GM12878 (cell line): ENCODE measurements around the gene FBXO42. TPM values are rescaled to one million over a fixed set of nuclear protein-coding genes. Genes with fewer than 3 reads are reported as not detected.
"Not testable (repeated sequence)": the region's sequence is repeated elsewhere in the genome, so short reads cannot be mapped to it uniquely, and the experiment has no call there.

Source experiments
- ATAC-seq: fragments of 200-7000 bp; cut with Tn5 transposase; 3 replicates; pipeline ENCODE4 v1.9.1; 2020; ENCODE audit warnings: mild to moderate bottlenecking, moderate library complexity
- BruUV-seq: library from RNA; stranded (reverse); fragments of 400-500 nt; replicated peaks from 2 replicates; lab custom pipeline; 2021; lab: Mats Ljungman, UMichigan
- CTCF ChIA-PET: fragments of 300-600 bp; sonication (Branson Sonifier 250); formaldehyde crosslinking; extraction: SDS; loops from one replicate; lab custom pipeline; 2021; ENCODE audit warnings: inconsistent platforms; lab: Yijun Ruan, JAX
- POLR2A ChIA-PET: fragments of 350-600 bp; formaldehyde crosslinking; extraction: SDS; loops from one replicate; lab custom pipeline; 2021; ENCODE audit warnings: inconsistent platforms; lab: Charles Lee
- RAD21 ChIA-PET: fragments of 300-600 bp; sonication (Branson Sonifier 250); formaldehyde crosslinking; loops from one replicate; lab custom pipeline; 2023; ENCODE audit warnings: antibody characterized with exemption; ENCODE audit not compliant: unreplicated experiment; lab: Charles Lee
- SMC1A ChIA-PET: fragments of 300-600 bp; sonication (Branson Sonifier 250); formaldehyde crosslinking; loops from one replicate; lab custom pipeline; 2023; ENCODE audit not compliant: unreplicated experiment, uncharacterized antibody; lab: Charles Lee
- DNase-seq: peaks from one replicate; pipeline ENCODE4 v3.0.0-alpha.2; 2011; ENCODE audit warnings: low read depth, low spot score
- FAIRE-seq: peaks from 3 replicates; lab custom pipeline; 2011; peaks lifted over from hg19 to GRCh38; lab: Jason Lieb, UNC
- H2AFZ ChIP-seq: 2 replicates; pipeline ENCODE4 v1.6.0; 2011; ENCODE audit warnings: low read depth, low read length, control low read depth; ENCODE audit not compliant: control insufficient read depth
- H3K27ac ChIP-seq: 2 replicates; pipeline ENCODE4 v1.5.1; 2011; ENCODE audit warnings: control low read depth; ENCODE audit not compliant: control insufficient read depth, insufficient read depth
- H3K27me3 ChIP-seq, 2 experiments: replicated peaks in 1 of 2; 2 replicates each; pipeline versions ENCODE4 v1.6.0 to v1.6.1; 2011; ENCODE audit warnings: low read length in 1 of 2; ENCODE audit not compliant: control insufficient read depth in 2 of 2, insufficient read depth in 2 of 2
- H3K36me3 ChIP-seq, 2 experiments: 2 replicates each; pipeline ENCODE4 v1.5.1; 2011; ENCODE audit warnings: low read length in 1 of 2; ENCODE audit not compliant: control insufficient read depth in 2 of 2, insufficient read depth in 2 of 2
- H3K4me1 ChIP-seq: 2 replicates; pipeline ENCODE4 v1.6.1; 2011; ENCODE audit warnings: mild to moderate bottlenecking, low read length, moderate library complexity, mixed read lengths; ENCODE audit not compliant: control insufficient read depth, insufficient read depth
- H3K4me2 ChIP-seq: 2 replicates; pipeline ENCODE4 v1.6.0; 2011; ENCODE audit warnings: control low read depth; ENCODE audit not compliant: control insufficient read depth, insufficient read depth
- H3K4me3 ChIP-seq: fragments of 200-600 bp; sonication (generic); 2 replicates; pipeline ENCODE4 v1.5.1; 2016
- H3K79me2 ChIP-seq: 2 replicates; pipeline ENCODE4 v1.6.0; 2011; ENCODE audit warnings: low read length; ENCODE audit not compliant: control insufficient read depth, insufficient read depth
- H3K9ac ChIP-seq: 2 replicates; pipeline ENCODE4 v1.8.0; 2011; ENCODE audit warnings: low read length, control low read depth, mixed read lengths; ENCODE audit not compliant: control insufficient read depth, insufficient read depth
- H3K9me3 ChIP-seq: replicated peaks from 3 replicates; pipeline ENCODE4 v1.5.1; 2011; ENCODE audit warnings: mild to moderate bottlenecking, low read length; ENCODE audit not compliant: control insufficient read depth, insufficient read depth
- H4K20me1 ChIP-seq: 2 replicates; pipeline ENCODE4 v1.6.0; 2011; ENCODE audit not compliant: control insufficient read depth, insufficient read depth
- WGBS: methylation state at CpG from one replicate; pipeline ENCODE4 v1.1.6; 2016; ENCODE audit warnings: low lambda C conversion rate; ENCODE audit not compliant: insufficient replicate concordance, insufficient coverage; ENCODE audit errors: missing lambda C conversion rate; 5-methylcytosine and 5-hydroxymethylcytosine counted together
- in situ Hi-C: fragments of 300-500 bp; cut with MboI; formaldehyde crosslinking; loops from 9 replicates; pipeline ENCODE4 v1.14.3; 2018; ENCODE audit warnings: mixed read lengths
- intact Hi-C: fragments of 100-400 bp; cut with micrococcal nuclease; formaldehyde crosslinking; loops from one replicate; pipeline ENCODE4 v1.14.2; 2022; ENCODE audit not compliant: unreplicated experiment
- polyA plus RNA-seq, 11 experiments: library from polyadenylated mRNA; depleted of rRNA in 4 of 11; unstranded in 6 of 11; stranded (reverse) in 5 of 11; fragments of >200 nt; fragmentation: Nextera tagmentation in 4 of 11; fragmentation: Illumina TruSeq in 1 of 11; extraction: Ambion mirVana in 4 of 11; extraction: Trizol in 1 of 11; gene quantifications; 1 replicate in 1 of 11; 2 replicates in 10 of 11; pipeline versions ENCODE4 v1.2.1 to v1.2.3, GENCODE V29; 2011 to 2016; ENCODE audit warnings: inconsistent platforms in 2 of 11, missing spikeins in 2 of 11, low read depth in 1 of 11
- total RNA-seq, 4 experiments: library from RNA; depleted of rRNA in 3 of 4; stranded (reverse); fragments of >200 nt in 3 of 4; fragmentation: Illumina TruSeq in 1 of 4; extraction: Trizol in 1 of 4; gene quantifications; 2 replicates each; pipeline versions ENCODE4 v1.2.1 to v1.2.3, GENCODE V29; 2013 to 2021

The FBXO42 gene
- total and polyA plus RNA-seq, 10 of the 15 experiments (the other 5 are each of a cell fraction or from before 2014, with no cell fraction given): 6.1 to 23.8 (median 15.2) TPM

DNA sequence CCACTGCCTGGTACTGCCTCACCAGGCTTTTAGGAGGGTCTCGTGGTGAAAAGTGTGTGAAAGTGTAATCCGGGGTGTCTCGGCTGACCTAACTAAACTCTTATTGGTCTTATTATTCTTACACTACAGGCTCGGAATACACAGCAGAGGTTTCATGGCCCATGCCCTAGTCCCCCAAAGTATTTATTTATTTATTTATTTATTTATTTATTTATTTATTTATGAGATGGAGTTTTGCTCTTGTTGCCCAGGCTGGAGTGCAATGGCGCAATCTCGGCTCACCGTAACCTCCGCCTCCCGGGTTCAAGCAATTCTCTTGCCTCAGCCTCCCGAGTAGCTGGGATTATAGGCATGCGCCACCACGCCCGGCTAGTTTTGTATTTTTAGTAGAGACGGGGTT lies 137.0 kb downstream of the FBXO42 start:
- H2AFZ ChIP-seq, SMC1A ChIA-PET, DNase-seq, H3K27me3 ChIP-seq, H3K36me3 ChIP-seq, FAIRE-seq, ATAC-seq, H4K20me1 ChIP-seq, in situ Hi-C loops, H3K27ac ChIP-seq, H3K9ac ChIP-seq, H3K4me2 ChIP-seq, H3K79me2 ChIP-seq, CTCF ChIA-PET, intact Hi-C loops, BruUV-seq, H3K9me3 ChIP-seq, H3K4me3 ChIP-seq, H3K4me1 ChIP-seq: not testable (repeated sequence)
- POLR2A ChIA-PET: interaction anchor here (0.7 kb wide), 1 partner anchor 9 kb away, joined by 6 read pairs; no protein-coding TSS in a partner anchor
- RAD21 ChIA-PET: interaction anchor here (0.6 kb wide), 1 partner anchor 16 kb away, joined by 3 read pairs; no protein-coding TSS in a partner anchor
- WGBS: 81% methylated on average over 14 of the region's 14 CpGs

DNA sequence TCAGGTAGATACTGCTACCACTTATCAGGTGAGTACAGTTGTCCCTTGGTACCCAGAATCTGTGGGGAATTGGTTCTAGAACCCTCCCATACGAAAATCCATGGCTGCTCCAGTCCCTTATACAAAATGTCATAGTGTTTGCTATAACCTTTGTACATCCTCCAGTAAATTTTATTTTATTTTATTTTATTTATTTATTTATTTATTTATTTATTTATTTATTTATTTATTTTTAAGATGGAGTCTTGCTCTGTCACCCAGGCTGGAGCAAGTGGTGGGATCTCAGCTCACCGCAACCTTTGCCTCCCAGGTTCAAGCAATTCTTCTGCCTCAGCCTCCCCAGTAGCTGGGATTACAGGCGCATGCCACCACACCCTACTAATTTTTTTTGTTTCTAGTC lies 138.7 kb downstream of the FBXO42 start:
- BruUV-seq, H3K79me2 ChIP-seq, RAD21 ChIA-PET, CTCF ChIA-PET, H3K4me3 ChIP-seq, H3K36me3 ChIP-seq, H2AFZ ChIP-seq, H3K4me1 ChIP-seq, ATAC-seq, H3K27ac ChIP-seq, DNase-seq, H3K9ac ChIP-seq, H3K9me3 ChIP-seq, intact Hi-C loops, POLR2A ChIA-PET, H3K4me2 ChIP-seq, in situ Hi-C loops, FAIRE-seq, H3K27me3 ChIP-seq, H4K20me1 ChIP-seq: not testable (repeated sequence)
- WGBS: 67% methylated on average over 3 of the region's 3 CpGs
- SMC1A ChIA-PET: interaction anchor here (1.0 kb wide), 1 partner anchor 31 kb away, joined by 3 read pairs; no protein-coding TSS in a partner anchor
